IMR-90 (cell line): Measurements from ENCODE around the gene AIDA. TPM values are rescaled to one million over a fixed set of nuclear protein-coding genes. Genes with fewer than 3 reads are reported as not detected.

Source experiments
- ATAC-seq: fragments of 200-7000 bp; cut with Tn5 transposase; 2 replicates; pipeline ENCODE4 v1.9.1; 2020; ENCODE audit warnings: low read depth, mild to moderate bottlenecking, moderate library complexity
- BruUV-seq: library from RNA; stranded (reverse); fragments of 400-500 nt; replicated peaks from 2 replicates; lab custom pipeline; 2021; lab: Mats Ljungman, UMichigan
- CTCF ChIA-PET: fragments of 300-600 bp; formaldehyde crosslinking; extraction: SDS; loops from one replicate; lab custom pipeline; 2021; ENCODE audit warnings: antibody characterized with exemption; lab: Yijun Ruan, JAX
- POLR2A ChIA-PET: fragments of 300-600 bp; sonication (Branson Sonifier 250); formaldehyde crosslinking; loops from one replicate; lab custom pipeline; 2022; ENCODE audit warnings: antibody characterized with exemption; ENCODE audit not compliant: unreplicated experiment; lab: Charles Lee
- DNase-seq: peaks from one replicate; pipeline ENCODE4 v3.0.0; 2013
- H2AFZ ChIP-seq: replicated peaks from 2 replicates; pipeline ENCODE3; 2013; ENCODE audit warnings: low read length, mild to moderate bottlenecking; ENCODE audit not compliant: poor library complexity
- H2AK5ac ChIP-seq: 2 replicates; pipeline ENCODE4 v1.6.1; 2013; ENCODE audit warnings: low read depth, low read length, inconsistent platforms
- H2AK9ac ChIP-seq: replicated peaks from 2 replicates; pipeline ENCODE3; 2013; ENCODE audit warnings: mild to moderate bottlenecking, low read depth, low read length, moderate library complexity; ENCODE audit not compliant: poor library complexity
- H2BK120ac ChIP-seq: 2 replicates; pipeline ENCODE4 v1.6.1; 2013; ENCODE audit warnings: low read depth, low read length, inconsistent platforms
- H2BK15ac ChIP-seq: 3 replicates; pipeline ENCODE4 v1.6.1; 2013; ENCODE audit warnings: low read depth, low read length, inconsistent platforms
- H2BK20ac ChIP-seq: 2 replicates; pipeline ENCODE4 v1.6.1; 2013; ENCODE audit warnings: low read depth, mild to moderate bottlenecking, inconsistent platforms, low read length, moderate library complexity
- H2BK5ac ChIP-seq: 2 replicates; pipeline ENCODE4 v1.6.1; 2013; ENCODE audit warnings: mild to moderate bottlenecking, low read depth, low read length, inconsistent platforms; ENCODE audit not compliant: poor library complexity, severe bottlenecking
- H3K14ac ChIP-seq: replicated peaks from 2 replicates; pipeline ENCODE4 v1.6.1; 2013; ENCODE audit warnings: low read depth, low read length, inconsistent platforms
- H3K18ac ChIP-seq: 2 replicates; pipeline ENCODE4 v1.6.1; 2013; ENCODE audit warnings: low read depth, low read length, control low read depth
- H3K23ac ChIP-seq: 2 replicates; pipeline ENCODE4 v1.6.1; 2013; ENCODE audit warnings: low read depth, low read length, inconsistent platforms
- H3K27ac ChIP-seq: 2 replicates; pipeline ENCODE4 v1.5.1; 2013; ENCODE audit warnings: mild to moderate bottlenecking, control low read depth, low read length; ENCODE audit not compliant: insufficient read depth
- H3K27me3 ChIP-seq: 2 replicates; pipeline ENCODE4 v1.6.1; 2013; ENCODE audit warnings: low read length; ENCODE audit not compliant: control insufficient read depth, insufficient read depth
- H3K36me3 ChIP-seq: 2 replicates; pipeline ENCODE4 v1.6.1; 2013; ENCODE audit warnings: low read length, mixed read lengths; ENCODE audit not compliant: control insufficient read depth, insufficient read depth
- H3K4ac ChIP-seq: 2 replicates; pipeline ENCODE4 v1.6.1; 2013; ENCODE audit warnings: low read depth, low read length, inconsistent platforms
- H3K4me1 ChIP-seq: 2 replicates; pipeline ENCODE4 v1.6.1; 2013; ENCODE audit warnings: low read length, mixed read lengths; ENCODE audit not compliant: control insufficient read depth, insufficient read depth
- H3K4me2 ChIP-seq: 2 replicates; pipeline ENCODE4 v1.6.1; 2013; ENCODE audit warnings: low read depth, mild to moderate bottlenecking, control low read depth, low read length, moderate library complexity
- H3K4me3 ChIP-seq: 2 replicates; pipeline ENCODE4 v1.5.1; 2013; ENCODE audit warnings: low read depth, mild to moderate bottlenecking, control low read depth, low read length, moderate library complexity; ENCODE audit not compliant: insufficient read depth
- H3K56ac ChIP-seq: 2 replicates; pipeline ENCODE4 v1.6.1; 2013; ENCODE audit warnings: low read length, inconsistent platforms; ENCODE audit not compliant: insufficient read depth; ENCODE audit errors: extremely low read depth
- H3K79me1 ChIP-seq, 2 experiments: 2 replicates each; pipeline ENCODE4 v1.6.1; 2013; ENCODE audit warnings: low read length in 2 of 2, inconsistent platforms in 1 of 2, low read depth in 1 of 2
- H3K9ac ChIP-seq: 2 replicates; pipeline ENCODE4 v1.6.1; 2013; ENCODE audit warnings: low read depth, low read length, control low read depth
- H3K9me1 ChIP-seq: 2 replicates; pipeline ENCODE4 v1.6.1; 2013; ENCODE audit warnings: low read length, inconsistent platforms; ENCODE audit not compliant: insufficient read depth
- H3K9me3 ChIP-seq: 2 replicates; pipeline ENCODE4 v1.6.1; 2013; ENCODE audit warnings: low read length; ENCODE audit not compliant: control insufficient read depth, insufficient read depth
- H4K20me1 ChIP-seq: 2 replicates; pipeline ENCODE4 v1.6.1; 2013; ENCODE audit warnings: low read length, inconsistent platforms; ENCODE audit not compliant: insufficient read depth
- H4K5ac ChIP-seq: 2 replicates; pipeline ENCODE4 v1.6.1; 2013; ENCODE audit warnings: mild to moderate bottlenecking, low read depth, low read length, control low read depth
- H4K8ac ChIP-seq, 2 experiments: 2 replicates each; pipeline ENCODE4 v1.6.1; 2013; ENCODE audit warnings: low read depth in 2 of 2, low read length in 2 of 2, control low read depth in 1 of 2, inconsistent platforms in 1 of 2
- H4K91ac ChIP-seq: 2 replicates; pipeline ENCODE4 v1.6.1; 2013; ENCODE audit warnings: low read depth, low read length, inconsistent platforms; ENCODE audit not compliant: insufficient read depth
- RCOR1 ChIP-seq: IDR thresholded peaks from 2 replicates; pipeline ENCODE4 v1.6.1; 2012; ENCODE audit warnings: mild to moderate bottlenecking, low read length, improper control_type of control experiment; ENCODE audit not compliant: insufficient replicate concordance
- RFX5 ChIP-seq: IDR thresholded peaks from 2 replicates; pipeline ENCODE4 v1.8.0; 2012; ENCODE audit warnings: low read depth, mild to moderate bottlenecking, low read length, moderate library complexity
- dilution Hi-C: fragments of 300-500 bp; cut with HindIII; formaldehyde crosslinking; loops from one replicate; pipeline ENCODE4 v1.14.3; 2018; ENCODE audit warnings: low sequenced_read_pairs; ENCODE audit not compliant: unreplicated experiment
- in situ Hi-C: fragments of 300-500 bp; cut with MboI; formaldehyde crosslinking; loops from 3 replicates; pipeline ENCODE4 v1.14.3; 2019; ENCODE audit warnings: low sequenced_read_pairs, inconsistent platforms, mixed read lengths
- intact Hi-C: fragments of 100-400 bp; cut with micrococcal nuclease; formaldehyde crosslinking; loops from 2 replicates; pipeline ENCODE4 v1.10.0; 2022
- polyA plus RNA-seq, 3 experiments: library from polyadenylated mRNA; depleted of rRNA; stranded (reverse); fragments of >200 nt; gene quantifications; 2 replicates each; pipeline ENCODE4 v1.2.3, GENCODE V29; 2012; ENCODE audit warnings: low replicate concordance in 1 of 3
- total RNA-seq: library from RNA; depleted of rRNA; stranded (reverse); fragments of >200 nt; gene quantifications from 2 replicates; pipeline ENCODE4 v1.2.3, GENCODE V29; 2012

The AIDA gene
- total and polyA plus RNA-seq, 2 of the 4 experiments (the other 2 are of a cell fraction): 47.9 to 48.6 TPM

DNA sequence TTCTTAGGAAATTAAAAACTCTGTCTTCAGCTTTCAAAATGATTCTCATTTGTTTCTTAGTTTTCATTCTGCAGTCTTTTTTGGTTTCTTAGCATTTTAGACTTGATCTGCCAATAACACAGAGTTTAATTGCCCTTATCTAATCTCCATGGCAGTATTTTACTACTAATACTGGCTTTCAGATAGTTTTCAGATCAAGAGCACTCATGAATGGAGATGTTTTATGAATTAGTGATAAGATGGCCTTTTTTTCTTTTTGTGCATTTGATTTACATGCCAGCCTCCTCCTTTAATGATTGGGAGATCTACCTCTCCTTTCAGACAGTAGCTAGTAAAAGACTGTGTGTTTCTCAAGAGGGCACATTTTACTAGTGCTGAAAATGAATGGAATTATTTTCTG is 88.8 kb downstream of the AIDA start:
- H2AFZ ChIP-seq: no peak overlapping the region
- no peaks in the 10 kb centered on the region for H3K9me3 ChIP-seq
- ATAC-seq (no peak), DNase-seq (no peak)
- no peak overlapping the region for H3K56ac ChIP-seq
- intact Hi-C loops (no loop called here), in situ Hi-C loops (no loop called here), dilution Hi-C loops (no loop called here)
- peaks cover 5% of the 10 kb centered on the region; the same call in 1 of the 2 replicates for H4K20me1 ChIP-seq
- H3K4me3 ChIP-seq: no peak overlapping the region
- H2BK20ac ChIP-seq: no peak overlapping the region
- H3K4me1 ChIP-seq: peaks cover 3% of the 10 kb centered on the region; the same call in 1 of the 2 replicates
- H2AK5ac ChIP-seq: no peak overlapping the region
- H3K23ac ChIP-seq: no peak overlapping the region
- H2BK15ac ChIP-seq: no peak overlapping the region
- no peak overlapping the region for H4K8ac ChIP-seq
- H3K36me3 ChIP-seq: peaks cover 20% of the 10 kb centered on the region
- H3K9ac ChIP-seq: no peak overlapping the region
- H3K18ac ChIP-seq: no peak overlapping the region
- H3K4ac ChIP-seq: no peak overlapping the region
- no peak overlapping the region for H4K91ac ChIP-seq
- no peak overlapping the region for H2BK120ac ChIP-seq
- H3K27ac ChIP-seq: no peak overlapping the region
- peaks cover 6% of the 10 kb centered on the region for H3K9me1 ChIP-seq
- POLR2A ChIA-PET: no interaction called here
- BruUV-seq: no TSS peak
- no peak for TF ChIP-seq RCOR1
- TF ChIP-seq RFX5: no peak
- CTCF ChIA-PET: no interaction called here
- no peak overlapping the region for H2AK9ac ChIP-seq
- H3K4me2 ChIP-seq: no peak overlapping the region
- H3K27me3 ChIP-seq: no peaks in the 10 kb centered on the region
- no peak overlapping the region for H4K5ac ChIP-seq
- H3K14ac ChIP-seq: no peak overlapping the region
- H3K79me1 ChIP-seq: peaks cover 9 to 26% of the 10 kb centered on the region in 2 experiments; a peak in 3 of 4 replicates
- H2BK5ac ChIP-seq: no peak overlapping the region
